ENCODE measurements around the gene LRCH4.
A peak's percentile ranks its signal among the peaks of the same experiment; 100 is the strongest.
"Not testable (repeated sequence)": the region's sequence is repeated elsewhere in the genome, so short reads cannot be mapped to it uniquely, and the experiment has no call there.

The LRCH4 gene

GRCh38 chr7:100540073-100540723 lies 45.7 kb downstream of the LRCH4 start:
- Mint-ChIP-seq H3K4me1 (ENCODE audit: low read depth) (peaks cover 68% of the 10 kb centered on the region), H3K9me3 (no peaks in the 10 kb centered on the region), H3K27ac (peak overlapping the region; percentile 94), H3K36me3 (ENCODE audit: low read depth) (peaks cover 41% of the 10 kb centered on the region), H3K27me3 (no peaks in the 10 kb centered on the region), H3K4me3 (peak overlapping the region; percentile 90)

GRCh38 chr7:100539436-100540006 lies 46.4 kb downstream of the LRCH4 start:
- Mint-ChIP-seq H3K36me3 (ENCODE audit: low read depth) (peaks cover 39% of the 10 kb centered on the region), H3K4me1 (ENCODE audit: low read depth) (peaks cover 61% of the 10 kb centered on the region), H3K4me3 (peak overlapping the region; percentile 90), H3K27me3 (no peaks in the 10 kb centered on the region), H3K9me3 (no peaks in the 10 kb centered on the region), H3K27ac (peak overlapping the region; percentile 94)

- no peaks in the 10 kb centered on the region for H3K27me3 Mint-ChIP-seq
- peaks cover 55% of the 10 kb centered on the region for H3K4me1 Mint-ChIP-seq (ENCODE audit: low read depth)
- peak within 1 kb of the TSS; percentile 90 for H3K4me3 Mint-ChIP-seq
- H3K9me3 Mint-ChIP-seq, result no peaks in the 10 kb centered on the region
- H3K36me3 Mint-ChIP-seq (ENCODE audit: low read depth), result peaks cover 33% of the 10 kb centered on the region
- peak within 1 kb of the TSS; percentile 99 for H3K27ac Mint-ChIP-seq
Observed at GRCh38 chr7:100538654-100539435, 47.1 kb downstream of the LRCH4 start, which contains the start of gene AGFG2. TSS of gene AGFG2 (plus strand) at chr7:100539203. CDS start at chr7:100539347, 144 bp downstream.

- peak overlapping the region; percentile 99 for H3K27ac Mint-ChIP-seq
- H3K27me3 Mint-ChIP-seq, result no peaks in the 10 kb centered on the region
- peaks cover 49% of the 10 kb centered on the region for H3K4me1 Mint-ChIP-seq (ENCODE audit: low read depth)
- peaks cover 31% of the 10 kb centered on the region for H3K36me3 Mint-ChIP-seq (ENCODE audit: low read depth)
- peak overlapping the region; percentile 90 for H3K4me3 Mint-ChIP-seq
- no peaks in the 10 kb centered on the region for H3K9me3 Mint-ChIP-seq
Observed at GRCh38 chr7:100538348-100538653, 47.6 kb downstream of the LRCH4 start.

GRCh38 chr7:100536695-100537094 lies 49.2 kb downstream of the LRCH4 start:
- H3K27me3 Mint-ChIP-seq, H3K9me3 Mint-ChIP-seq, H3K27ac Mint-ChIP-seq, H3K4me3 Mint-ChIP-seq: not testable (repeated sequence)
- Mint-ChIP-seq H3K4me1 (ENCODE audit: low read depth) (peaks cover 33% of the 10 kb centered on the region), H3K36me3 (ENCODE audit: low read depth) (peaks cover 19% of the 10 kb centered on the region)

- not testable (repeated sequence) for H3K9me3 Mint-ChIP-seq, H3K27me3 Mint-ChIP-seq, H3K4me3 Mint-ChIP-seq, H3K27ac Mint-ChIP-seq
- peaks cover 26% of the 10 kb centered on the region for H3K4me1 Mint-ChIP-seq (ENCODE audit: low read depth)
- H3K36me3 Mint-ChIP-seq (ENCODE audit: low read depth), result peaks cover 12% of the 10 kb centered on the region
Observed at GRCh38 chr7:100535982-100536381, 49.9 kb downstream of the LRCH4 start.

- H3K9me3 Mint-ChIP-seq, result no peaks in the 10 kb centered on the region
- no peaks in the 10 kb centered on the region for H3K36me3 Mint-ChIP-seq (ENCODE audit: low read depth)
- H3K4me1 Mint-ChIP-seq (ENCODE audit: low read depth), result peaks cover 10% of the 10 kb centered on the region
- no peak overlapping the region for H3K4me3 Mint-ChIP-seq
- no peak overlapping the region for H3K27ac Mint-ChIP-seq
- H3K27me3 Mint-ChIP-seq, result no peaks in the 10 kb centered on the region
Observed at GRCh38 chr7:100532165-100533022, 53.5 kb downstream of the LRCH4 start.

- H3K4me3 Mint-ChIP-seq, result not testable (repeated sequence)
Observed at GRCh38 chr7:100528108-100528866, 57.6 kb downstream of the LRCH4 start.

More at GRCh38 chr7:100528108-100528866, 57.6 kb downstream of the LRCH4 start:
- not testable (repeated sequence) for H3K27me3 Mint-ChIP-seq; H3K27ac Mint-ChIP-seq; H3K9me3 Mint-ChIP-seq; H3K36me3 Mint-ChIP-seq (ENCODE audit: low read depth)
- peaks cover 20% of the 10 kb centered on the region for H3K4me1 Mint-ChIP-seq (ENCODE audit: low read depth)
